ENCODE measurements around the gene ATG4A.

The ATG4A gene

GRCh38 chrX:108087792-108088191, 3.8 kb upstream of the ATG4A start:
- H3K4me3 ChIP-seq (ENCODE audit: low read depth, low read length): no peak overlapping the region
- no peak for TF ChIP-seq CTCF (IDR thresholded peaks at IDR 0.05; ENCODE audit: insufficient read depth, low read depth, low read length, missing control alignments)
- DNase-seq (ENCODE audit: low read depth): no peak

- TF ChIP-seq CTCF (IDR thresholded peaks at IDR 0.05; ENCODE audit: insufficient read depth, low read depth, low read length, missing control alignments): no peak
- no peak for DNase-seq (ENCODE audit: low read depth)
- no peak overlapping the region for H3K4me3 ChIP-seq (ENCODE audit: low read depth, low read length)
These were observed 3.1 kb upstream of the ATG4A start for GRCh38 chrX:108088511-108088910.

GRCh38 chrX:108090491-108091263, 901 bp upstream of the ATG4A start:
- peak overlapping the region; percentile 82 for H3K4me3 ChIP-seq (ENCODE audit: low read depth, low read length)
- DNase-seq (ENCODE audit: low read depth): peak; percentile 16
- TF ChIP-seq CTCF (IDR thresholded peaks at IDR 0.05; ENCODE audit: insufficient read depth, low read depth, low read length, missing control alignments): no peak

GRCh38 chrX:108091878-108092291, 307 bp downstream of the ATG4A start:
- H3K4me3 ChIP-seq (ENCODE audit: low read depth, low read length): peak overlapping the region; percentile 84
- no peak for DNase-seq (ENCODE audit: low read depth)
- TF ChIP-seq CTCF (IDR thresholded peaks at IDR 0.05; ENCODE audit: insufficient read depth, low read depth, low read length, missing control alignments): no peak

- no peak for DNase-seq (ENCODE audit: low read depth)
- TF ChIP-seq CTCF (IDR thresholded peaks at IDR 0.05; ENCODE audit: insufficient read depth, low read depth, low read length, missing control alignments): no peak
- H3K4me3 ChIP-seq (ENCODE audit: low read depth, low read length): no peak overlapping the region
These were observed 5.8 kb downstream of the ATG4A start for GRCh38 chrX:108097380-108097779.

GRCh38 chrX:108105473-108105872, 13.9 kb downstream of the ATG4A start:
- DNase-seq (ENCODE audit: low read depth): no peak
- TF ChIP-seq CTCF (IDR thresholded peaks at IDR 0.05; ENCODE audit: insufficient read depth, low read depth, low read length, missing control alignments): no peak
- H3K4me3 ChIP-seq (ENCODE audit: low read depth, low read length): no peak overlapping the region

- H3K4me3 ChIP-seq (ENCODE audit: low read depth, low read length): no peak overlapping the region
- DNase-seq (ENCODE audit: low read depth): no peak
- no peak for TF ChIP-seq CTCF (IDR thresholded peaks at IDR 0.05; ENCODE audit: insufficient read depth, low read depth, low read length, missing control alignments)
These were observed 23.0 kb downstream of the ATG4A start for GRCh38 chrX:108114541-108114940.
